Body of pancreas (tissue), 4 donors: ENCODE results near the gene HIVEP2.

Source experiments
- POLR2A ChIP-seq, 3 donors: fragments of 450-650 bp; IDR thresholded peaks; one replicate each; pipeline ENCODE4 v1.6.1; 2016; ENCODE audit warnings: antibody characterized with exemption in 3 of 3, mild to moderate bottlenecking in 2 of 3
- TF ChIP-seq, protein P1 (sequence below), 7 experiments: fragments of 450-650 bp in 4 of 7; fragments of 200-600 bp in 3 of 7; sonication (generic) in 3 of 7; IDR thresholded peaks; one replicate each; pipeline ENCODE4 v1.5.1; 2016 to 2019; ENCODE audit warnings: antibody characterized with exemption in 7 of 7

DNA sequence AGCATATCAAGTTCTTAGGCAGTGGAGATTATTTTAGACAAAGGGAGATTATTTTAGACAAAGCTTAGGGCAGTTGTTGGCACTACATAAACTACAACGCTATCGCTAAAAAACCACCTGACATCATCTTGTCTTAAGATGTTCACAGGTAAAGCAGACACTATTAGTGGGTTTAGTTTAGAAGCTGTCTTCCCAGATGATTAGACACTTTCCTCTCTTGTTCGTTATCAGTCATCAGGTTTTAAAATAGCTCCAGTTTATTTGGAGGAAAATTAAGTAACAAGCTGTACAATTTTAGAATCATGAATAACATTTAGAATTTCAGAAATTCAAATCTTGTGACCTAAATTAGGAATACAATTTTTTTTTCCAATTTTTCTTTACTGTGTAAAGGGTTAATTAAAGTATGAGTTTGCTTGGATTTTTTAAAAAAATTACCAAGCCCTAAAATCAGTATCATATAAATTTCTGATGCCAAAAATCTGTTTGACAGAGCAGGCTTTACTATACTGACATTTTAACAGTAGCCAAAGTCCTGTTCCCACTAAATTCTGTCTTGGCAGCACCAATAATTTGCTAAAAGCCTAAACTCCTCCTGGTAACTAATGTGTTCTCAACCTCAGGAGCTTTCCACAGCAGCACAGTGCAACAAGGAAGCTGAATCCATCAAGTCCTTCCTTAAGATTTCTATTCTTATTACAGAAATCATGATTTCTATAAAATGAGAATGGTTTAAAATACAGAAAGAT, 109.0 kb downstream of the HIVEP2 start:
- TF ChIP-seq POLR2A (IDR thresholded peaks at IDR 0.05) = no peak
- TF ChIP-seq, protein P1, sequence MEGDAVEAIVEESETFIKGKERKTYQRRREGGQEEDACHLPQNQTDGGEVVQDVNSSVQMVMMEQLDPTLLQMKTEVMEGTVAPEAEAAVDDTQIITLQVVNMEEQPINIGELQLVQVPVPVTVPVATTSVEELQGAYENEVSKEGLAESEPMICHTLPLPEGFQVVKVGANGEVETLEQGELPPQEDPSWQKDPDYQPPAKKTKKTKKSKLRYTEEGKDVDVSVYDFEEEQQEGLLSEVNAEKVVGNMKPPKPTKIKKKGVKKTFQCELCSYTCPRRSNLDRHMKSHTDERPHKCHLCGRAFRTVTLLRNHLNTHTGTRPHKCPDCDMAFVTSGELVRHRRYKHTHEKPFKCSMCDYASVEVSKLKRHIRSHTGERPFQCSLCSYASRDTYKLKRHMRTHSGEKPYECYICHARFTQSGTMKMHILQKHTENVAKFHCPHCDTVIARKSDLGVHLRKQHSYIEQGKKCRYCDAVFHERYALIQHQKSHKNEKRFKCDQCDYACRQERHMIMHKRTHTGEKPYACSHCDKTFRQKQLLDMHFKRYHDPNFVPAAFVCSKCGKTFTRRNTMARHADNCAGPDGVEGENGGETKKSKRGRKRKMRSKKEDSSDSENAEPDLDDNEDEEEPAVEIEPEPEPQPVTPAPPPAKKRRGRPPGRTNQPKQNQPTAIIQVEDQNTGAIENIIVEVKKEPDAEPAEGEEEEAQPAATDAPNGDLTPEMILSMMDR (IDR thresholded peaks at IDR 0.05) = no peak
